GM18505 (cell line): ENCODE results near the gene C12orf57.
A peak's percentile ranks its signal among the peaks of the same experiment; 100 is the strongest.

Experiments used
- ATAC-seq: cut with Tn5 transposase; IDR thresholded peaks from one replicate; pipeline ENCODE4 v1.9.1; 2021; ENCODE audit not compliant: unreplicated experiment
- POLR2A ChIP-seq: IDR thresholded peaks from 4 replicates; pipeline ENCODE4 v1.6.1; 2011; ENCODE audit warnings: borderline replicate concordance; ENCODE audit not compliant: insufficient read depth, insufficient read length; ENCODE audit errors: extremely low read depth

Gene C12orf57

DNA sequence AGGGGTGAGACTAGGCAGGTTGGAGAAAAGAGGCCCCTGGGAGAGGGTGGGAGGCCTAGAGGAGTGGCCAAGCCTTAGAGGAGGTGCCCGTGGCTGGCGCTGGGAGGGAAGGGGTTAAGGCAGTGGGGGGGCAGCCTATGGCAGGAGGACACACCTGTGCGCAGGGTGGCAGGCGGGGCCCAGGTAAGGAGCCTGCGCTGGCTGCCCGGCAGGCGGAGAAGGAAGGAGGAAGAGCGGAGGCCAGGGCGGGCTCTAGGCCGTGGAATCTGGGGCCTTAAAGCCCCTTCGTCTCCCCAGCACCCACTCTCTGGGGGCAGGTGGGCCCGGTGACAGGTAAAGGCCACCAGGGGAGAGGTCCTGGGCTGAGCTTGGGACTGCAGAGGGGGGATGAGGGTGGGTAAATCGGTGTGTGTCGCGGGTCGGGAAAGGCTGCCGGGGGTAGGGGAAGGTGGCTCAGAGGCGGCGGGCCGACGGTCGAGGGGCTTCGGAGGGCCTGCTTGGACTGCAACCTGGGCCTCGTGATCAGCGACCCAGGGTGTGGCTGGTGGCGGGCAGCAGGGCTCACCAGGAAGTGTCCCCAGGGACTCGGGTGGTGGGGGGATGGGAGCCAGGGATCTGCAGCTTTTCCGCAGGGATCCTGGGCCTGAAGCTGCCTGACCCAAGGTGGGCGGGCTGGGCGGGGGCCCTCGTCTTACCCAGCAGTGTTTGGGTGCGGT, 19.4 kb downstream of the C12orf57 start:
- no peak for ATAC-seq
- no peak for TF ChIP-seq POLR2A

DNA sequence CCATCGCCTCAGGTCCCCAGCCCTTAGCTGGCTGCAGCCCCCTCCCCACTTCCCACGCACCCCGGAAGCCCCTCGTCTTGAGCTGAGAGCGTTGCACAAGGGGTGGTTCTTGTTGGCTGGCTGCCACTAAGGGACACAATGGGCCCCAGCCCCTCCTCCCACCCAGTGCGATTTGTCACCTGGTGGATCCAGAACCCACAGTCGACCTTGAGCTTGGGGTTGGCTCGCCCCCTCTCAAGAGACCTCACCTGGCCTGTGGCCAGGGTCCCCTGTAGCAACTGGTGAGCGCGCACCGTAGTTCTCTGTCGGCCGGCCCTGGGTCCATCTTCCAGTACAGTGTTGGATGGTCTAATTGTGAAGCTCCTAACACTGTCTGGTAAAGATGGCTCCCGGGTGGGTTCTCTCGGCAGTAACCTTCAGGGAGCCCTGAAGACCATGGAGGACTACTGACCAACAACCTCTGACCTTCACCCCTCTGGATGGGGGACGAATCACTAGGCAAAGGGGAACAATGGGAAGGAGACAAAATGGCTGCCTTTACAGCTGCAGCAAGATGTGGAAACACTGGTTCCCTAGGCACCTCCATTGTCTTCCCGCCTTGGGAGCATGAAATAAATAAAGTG, 20.1 kb downstream of the C12orf57 start:
- no peak for TF ChIP-seq POLR2A
- ATAC-seq = no peak

DNA sequence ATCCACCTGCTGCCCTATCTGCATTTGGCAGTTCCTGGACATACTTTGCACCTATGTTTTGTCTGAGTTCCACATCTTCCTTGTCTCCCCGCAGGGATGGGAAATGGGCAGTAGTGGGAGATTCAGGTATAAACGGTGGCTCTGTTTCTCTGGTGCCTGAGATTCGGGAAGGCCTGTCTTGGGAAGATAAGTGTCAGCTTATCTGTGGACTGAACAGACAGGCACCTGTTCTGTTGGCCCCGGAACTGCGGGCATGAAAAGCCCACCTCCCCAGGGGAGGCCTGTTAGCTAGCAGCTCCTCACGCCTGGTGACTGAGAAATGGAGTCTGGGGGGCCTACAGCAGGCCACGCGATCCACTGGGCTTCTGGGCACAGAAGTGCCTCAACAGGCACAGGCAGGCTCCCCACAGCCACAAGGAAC, 20.8 kb downstream of the C12orf57 start:
- TF ChIP-seq POLR2A = no peak
- no peak for ATAC-seq

GRCh38 chr12:6965026-6965661, 21.3 kb downstream of the C12orf57 start:
- ATAC-seq = peak; percentile 32
- no peak for TF ChIP-seq POLR2A

- ATAC-seq = no peak
- no peak for TF ChIP-seq POLR2A
These were observed 21.9 kb downstream of the C12orf57 start for GRCh38 chr12:6965714-6966113.

GRCh38 chr12:6966351-6966750, 22.5 kb downstream of the C12orf57 start:
- ATAC-seq = no peak
- TF ChIP-seq POLR2A = no peak

DNA sequence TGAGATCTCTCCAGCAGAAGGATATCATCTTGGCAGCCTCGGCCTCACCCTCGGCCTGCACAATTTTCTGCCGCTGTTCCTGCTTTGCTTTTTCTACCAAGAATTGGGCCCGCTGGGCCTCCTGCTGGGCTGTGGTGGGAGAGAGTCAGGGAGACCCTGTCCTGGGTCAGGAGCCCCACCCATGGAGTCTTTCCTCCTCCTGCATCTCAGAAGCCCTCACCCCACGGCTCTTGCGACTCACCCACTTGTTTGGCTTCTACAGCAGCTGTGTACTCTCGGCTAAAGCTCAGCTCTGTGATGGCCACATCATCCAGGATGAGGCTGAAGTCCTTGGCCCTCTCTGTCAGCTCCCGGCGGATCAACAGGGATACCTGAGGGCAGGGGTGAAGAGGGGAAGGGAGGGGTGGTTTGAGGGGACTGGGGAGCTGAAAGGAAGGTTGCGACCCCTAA, 23.9 kb downstream of the C12orf57 start:
- no peak for ATAC-seq
- no peak for TF ChIP-seq POLR2A

DNA sequence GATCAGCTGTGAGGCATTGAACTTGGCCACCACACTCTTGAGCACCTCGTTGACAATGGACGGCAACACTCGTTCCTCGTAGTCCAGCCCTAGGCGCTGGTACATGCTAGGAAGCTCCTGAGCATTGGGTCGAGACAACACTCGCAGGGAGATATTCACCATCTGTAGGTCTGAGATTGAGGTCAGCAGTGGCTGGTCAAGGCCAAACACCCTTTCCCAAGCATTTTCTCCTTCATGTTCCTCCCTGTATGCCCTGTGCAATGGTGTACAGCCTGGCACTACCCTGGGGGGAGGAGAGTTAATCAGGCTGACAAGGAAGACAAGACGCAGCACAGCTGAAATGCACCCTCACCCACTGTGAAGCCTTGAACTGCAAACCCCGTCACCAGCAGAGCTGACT, 24.6 kb downstream of the C12orf57 start:
- TF ChIP-seq POLR2A = no peak

DNA sequence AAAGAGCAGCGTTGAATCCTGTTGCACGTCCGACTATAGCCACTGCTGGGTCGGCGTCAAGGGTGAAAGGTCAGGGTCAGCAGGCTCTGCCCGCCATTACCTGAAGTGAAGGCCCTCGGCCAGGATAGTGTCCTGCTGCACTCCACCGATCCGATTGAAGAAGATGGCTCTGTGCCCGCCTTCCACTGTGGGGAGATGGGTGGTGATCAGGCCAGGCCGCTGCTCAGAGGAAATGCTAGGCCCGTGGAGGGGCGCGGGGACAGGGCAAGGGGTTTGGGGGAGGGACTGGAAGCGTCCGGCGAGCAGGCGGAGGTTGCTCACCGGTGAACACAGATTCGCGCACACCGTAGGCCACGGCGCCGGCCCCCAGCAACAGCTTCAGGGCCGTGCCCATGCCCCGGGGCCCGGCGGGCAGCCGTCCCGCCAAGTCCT, 26.3 kb downstream of the C12orf57 start:
- peak; percentile 3 for ATAC-seq

More for the DNA sequence above, 24.6 kb downstream of the C12orf57 start:
- ATAC-seq = no peak

GRCh38 chr12:6974180-6974579, 30.4 kb downstream of the C12orf57 start:
- ATAC-seq = no peak
- no peak for TF ChIP-seq POLR2A

More for the DNA sequence above, 26.3 kb downstream of the C12orf57 start:
- no peak for TF ChIP-seq POLR2A

DNA sequence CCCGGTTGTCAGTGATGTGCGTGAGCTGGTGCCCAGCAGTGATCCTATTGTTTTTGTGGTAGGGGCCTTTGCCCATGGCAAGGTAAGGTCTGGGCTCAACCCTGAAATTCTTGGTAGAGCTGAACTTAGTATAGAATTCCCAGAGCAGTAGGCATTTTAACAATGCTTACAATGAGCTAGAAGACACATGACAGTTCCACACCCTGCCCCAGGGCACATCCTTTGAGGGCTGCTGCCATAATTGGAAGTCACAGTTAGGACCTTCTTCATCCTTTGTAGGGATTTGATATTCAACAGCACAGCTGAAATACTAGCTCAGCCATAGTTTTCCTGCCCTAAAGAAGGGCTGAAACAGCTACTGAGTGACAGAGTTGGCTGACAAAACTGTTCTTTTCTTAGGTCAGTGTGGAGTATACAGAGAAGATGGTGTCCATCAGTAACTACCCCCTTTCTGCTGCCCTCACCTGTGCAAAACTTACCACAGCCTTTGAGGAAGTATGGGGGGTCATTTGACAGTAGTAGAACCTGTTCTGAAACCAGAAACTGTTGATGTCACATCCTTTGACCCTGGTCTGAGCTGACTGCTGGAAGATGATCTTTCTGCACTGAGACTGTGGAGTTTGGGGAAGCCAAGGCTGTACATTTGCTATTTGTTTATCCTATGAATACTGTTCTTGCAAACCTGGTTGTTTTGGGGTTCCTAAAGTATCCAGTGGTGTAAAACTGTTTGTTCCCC, 31.6 kb downstream of the C12orf57 start:
- no peak for TF ChIP-seq POLR2A
- no peak for ATAC-seq

GRCh38 chr12:6977653-6978052, 33.8 kb downstream of the C12orf57 start:
- ATAC-seq = no peak
- no peak for TF ChIP-seq POLR2A

- TF ChIP-seq POLR2A = no peak
- ATAC-seq = no peak
These were observed 34.4 kb downstream of the C12orf57 start for GRCh38 chr12:6978188-6978587.
